Astrocyte (in vitro differentiated cells and primary cell): ENCODE measurements around the gene ATG16L1.

Source experiments
- EZH2 ChIP-seq: IDR thresholded peaks from 2 replicates; pipeline ENCODE4 v1.6.1; 2012; ENCODE audit warnings: mild to moderate bottlenecking, low read length, inconsistent platforms; ENCODE audit not compliant: insufficient read depth
- TF ChIP-seq, protein P1 (sequence below): IDR thresholded peaks from 2 replicates; pipeline ENCODE4 v1.5.1; 2011; ENCODE audit warnings: low read depth, mild to moderate bottlenecking, inconsistent platforms, low read length, moderate library complexity; ENCODE audit not compliant: insufficient read depth

DNA sequence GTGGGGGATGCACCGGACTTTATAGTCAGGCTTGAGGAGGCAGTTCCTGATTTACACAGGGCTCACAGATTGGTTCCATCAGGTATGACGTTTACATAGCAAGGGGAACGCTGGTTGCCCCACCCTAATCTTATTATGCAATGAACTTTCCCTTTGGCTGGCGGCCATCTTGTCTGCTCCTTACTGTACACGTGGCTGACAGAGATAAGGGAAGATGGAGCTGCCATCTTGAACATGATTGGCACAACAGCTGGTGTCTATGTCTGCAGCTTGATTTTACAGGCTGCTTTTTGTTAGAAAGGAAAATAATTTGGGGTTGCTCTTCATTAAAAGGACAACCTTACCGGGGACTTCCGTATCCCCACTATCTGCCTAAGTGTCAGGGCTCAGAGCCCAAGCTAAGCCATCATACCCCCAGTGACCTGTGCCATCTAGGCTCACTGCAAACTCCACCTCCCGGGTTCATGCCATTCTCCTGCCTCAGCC, 33.5 kb upstream of the ATG16L1 start:
- TF ChIP-seq, protein P1, sequence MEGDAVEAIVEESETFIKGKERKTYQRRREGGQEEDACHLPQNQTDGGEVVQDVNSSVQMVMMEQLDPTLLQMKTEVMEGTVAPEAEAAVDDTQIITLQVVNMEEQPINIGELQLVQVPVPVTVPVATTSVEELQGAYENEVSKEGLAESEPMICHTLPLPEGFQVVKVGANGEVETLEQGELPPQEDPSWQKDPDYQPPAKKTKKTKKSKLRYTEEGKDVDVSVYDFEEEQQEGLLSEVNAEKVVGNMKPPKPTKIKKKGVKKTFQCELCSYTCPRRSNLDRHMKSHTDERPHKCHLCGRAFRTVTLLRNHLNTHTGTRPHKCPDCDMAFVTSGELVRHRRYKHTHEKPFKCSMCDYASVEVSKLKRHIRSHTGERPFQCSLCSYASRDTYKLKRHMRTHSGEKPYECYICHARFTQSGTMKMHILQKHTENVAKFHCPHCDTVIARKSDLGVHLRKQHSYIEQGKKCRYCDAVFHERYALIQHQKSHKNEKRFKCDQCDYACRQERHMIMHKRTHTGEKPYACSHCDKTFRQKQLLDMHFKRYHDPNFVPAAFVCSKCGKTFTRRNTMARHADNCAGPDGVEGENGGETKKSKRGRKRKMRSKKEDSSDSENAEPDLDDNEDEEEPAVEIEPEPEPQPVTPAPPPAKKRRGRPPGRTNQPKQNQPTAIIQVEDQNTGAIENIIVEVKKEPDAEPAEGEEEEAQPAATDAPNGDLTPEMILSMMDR = no peak
- TF ChIP-seq EZH2 = no peak
